ENCODE results near the gene TBC1D22A. TPM values are rescaled to one million over a fixed set of nuclear protein-coding genes. Genes with fewer than 3 reads are reported as not detected.

The TBC1D22A gene
- total RNA-seq, 4 donors from 2014 or later = 10.8 to 32.2 (median 22.3) TPM

- TF ChIP-seq, protein P1, sequence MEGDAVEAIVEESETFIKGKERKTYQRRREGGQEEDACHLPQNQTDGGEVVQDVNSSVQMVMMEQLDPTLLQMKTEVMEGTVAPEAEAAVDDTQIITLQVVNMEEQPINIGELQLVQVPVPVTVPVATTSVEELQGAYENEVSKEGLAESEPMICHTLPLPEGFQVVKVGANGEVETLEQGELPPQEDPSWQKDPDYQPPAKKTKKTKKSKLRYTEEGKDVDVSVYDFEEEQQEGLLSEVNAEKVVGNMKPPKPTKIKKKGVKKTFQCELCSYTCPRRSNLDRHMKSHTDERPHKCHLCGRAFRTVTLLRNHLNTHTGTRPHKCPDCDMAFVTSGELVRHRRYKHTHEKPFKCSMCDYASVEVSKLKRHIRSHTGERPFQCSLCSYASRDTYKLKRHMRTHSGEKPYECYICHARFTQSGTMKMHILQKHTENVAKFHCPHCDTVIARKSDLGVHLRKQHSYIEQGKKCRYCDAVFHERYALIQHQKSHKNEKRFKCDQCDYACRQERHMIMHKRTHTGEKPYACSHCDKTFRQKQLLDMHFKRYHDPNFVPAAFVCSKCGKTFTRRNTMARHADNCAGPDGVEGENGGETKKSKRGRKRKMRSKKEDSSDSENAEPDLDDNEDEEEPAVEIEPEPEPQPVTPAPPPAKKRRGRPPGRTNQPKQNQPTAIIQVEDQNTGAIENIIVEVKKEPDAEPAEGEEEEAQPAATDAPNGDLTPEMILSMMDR (IDR thresholded peaks at IDR 0.05; ENCODE audit: low read depth) = no peak
These were observed 40.8 kb downstream of the TBC1D22A start for GRCh38 chr22:46803031-46803880.

DNA sequence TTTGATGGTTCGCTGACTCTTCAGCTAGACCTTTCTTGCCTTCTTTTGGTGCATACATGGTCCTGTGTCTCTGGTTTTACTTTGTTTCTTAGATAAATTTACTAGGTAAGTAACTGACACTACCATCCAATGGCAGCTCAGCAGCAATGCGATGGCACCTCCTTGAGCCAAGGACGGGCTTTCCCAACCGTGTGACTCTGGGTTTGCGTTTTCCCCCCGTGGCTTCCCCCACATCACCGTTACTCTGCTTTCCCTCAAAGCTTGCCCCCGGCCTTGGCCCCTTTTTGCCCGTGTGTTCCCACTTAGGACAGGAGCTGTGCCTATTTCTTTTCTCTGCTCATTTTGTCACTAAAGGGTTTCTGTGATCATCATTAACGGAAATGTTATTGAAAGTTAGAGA, 41.5 kb downstream of the TBC1D22A start:
- TF ChIP-seq, protein P1 (IDR thresholded peaks at IDR 0.05; ENCODE audit: low read depth) = no peak

DNA sequence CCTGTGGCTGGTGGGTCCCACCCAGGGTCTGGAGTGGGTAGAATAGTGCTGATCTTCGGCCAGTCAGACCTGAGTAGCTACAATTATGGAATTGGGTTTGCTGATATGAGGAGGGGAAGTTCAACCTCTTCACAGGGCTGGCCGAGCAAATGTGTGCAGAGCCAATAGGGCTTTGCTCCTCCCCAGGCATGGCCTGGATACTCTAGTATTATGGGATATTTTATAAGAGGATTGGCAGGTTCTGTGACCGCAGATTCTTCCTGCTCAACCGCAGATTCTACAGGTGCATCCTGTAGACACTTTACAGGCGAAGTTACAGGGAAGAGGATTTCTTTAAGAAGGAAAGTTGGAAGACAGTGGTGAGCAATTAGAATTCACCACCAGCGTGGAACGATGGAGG, 44.3 kb downstream of the TBC1D22A start:
- TF ChIP-seq, protein P1 (IDR thresholded peaks at IDR 0.05; ENCODE audit: low read depth) = no peak

DNA sequence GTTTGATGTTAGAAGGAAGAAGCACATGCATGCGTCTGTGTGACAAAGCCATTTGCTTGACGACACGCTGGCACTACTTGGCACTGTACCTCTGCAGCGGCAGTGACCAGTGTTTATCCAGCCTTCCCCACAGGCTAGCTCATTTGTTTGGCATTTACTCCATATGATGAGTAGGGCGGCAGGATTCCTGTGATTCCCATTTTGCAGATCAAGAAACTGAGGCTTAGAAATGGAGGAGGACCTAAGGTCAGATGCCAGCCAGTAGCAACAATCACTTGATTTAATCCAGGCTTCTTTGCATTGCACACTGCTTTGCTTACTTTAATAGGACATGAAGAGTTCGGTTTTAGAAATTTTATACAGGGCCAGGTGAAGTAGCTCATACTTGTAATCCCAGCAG, 45.0 kb downstream of the TBC1D22A start:
- TF ChIP-seq, protein P1 (IDR thresholded peaks at IDR 0.05; ENCODE audit: low read depth) = no peak

- TF ChIP-seq, protein P1 (IDR thresholded peaks at IDR 0.05; ENCODE audit: low read depth) = no peak
These were observed 46.9 kb downstream of the TBC1D22A start for GRCh38 chr22:46809153-46809885.

DNA sequence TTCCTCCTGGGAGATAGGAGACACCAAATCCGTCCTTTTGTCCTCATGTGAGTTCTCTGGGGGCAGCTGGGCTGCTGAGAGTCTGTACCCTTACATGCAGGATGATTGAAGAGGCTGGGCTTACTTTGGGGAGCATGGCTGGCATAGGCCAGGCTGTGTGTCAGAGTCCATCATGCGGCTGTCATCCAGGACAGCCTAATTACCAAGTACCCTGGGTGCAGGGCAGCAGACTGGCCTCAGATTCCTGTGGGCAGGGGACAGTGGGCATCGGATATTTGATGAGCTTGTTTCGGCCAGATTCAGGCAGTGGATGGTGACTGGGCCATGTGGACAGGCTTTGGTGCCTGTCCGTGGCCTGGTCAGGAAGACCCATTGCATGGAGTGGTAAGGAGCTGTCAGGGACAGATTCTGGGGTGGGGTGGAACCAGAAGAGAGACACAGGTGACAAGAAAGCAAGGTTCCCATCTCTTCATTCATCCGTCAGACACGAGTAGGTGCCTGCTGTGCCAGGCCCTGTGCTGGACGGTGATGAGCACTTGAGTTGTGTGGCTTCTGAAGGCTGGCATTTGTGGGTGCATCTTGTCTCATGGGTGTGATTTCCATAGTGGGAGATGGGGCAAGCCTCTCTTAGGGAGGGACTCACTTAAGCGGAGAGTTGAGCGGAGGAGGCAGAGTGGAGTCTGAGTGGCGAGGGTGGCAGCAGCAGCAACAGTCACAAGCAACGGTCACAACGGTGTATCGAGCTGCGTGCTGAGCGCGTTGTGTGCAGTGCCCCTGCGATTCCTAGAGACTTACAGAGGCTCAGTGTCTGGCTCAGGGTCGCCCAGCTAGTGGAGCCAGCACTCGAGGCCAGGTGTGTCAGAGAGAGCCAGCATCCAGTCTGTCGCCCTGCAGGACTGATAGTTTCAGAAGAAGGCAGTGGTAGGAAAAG, 48.7 kb downstream of the TBC1D22A start:
- TF ChIP-seq, protein P1 (IDR thresholded peaks at IDR 0.05; ENCODE audit: low read depth) = no peak
